ENCODE measurements around the gene PWWP2A.

Gene PWWP2A

GRCh38 chr5:160057256-160057655 is 62.0 kb downstream of the PWWP2A start:
- no peak for TF ChIP-seq CTCF (IDR thresholded peaks at IDR 0.05; ENCODE audit: borderline replicate concordance, extremely low read depth, low read length, poor library complexity, severe bottlenecking)
- no peak for TF ChIP-seq EZH2 (IDR thresholded peaks at IDR 0.05; ENCODE audit: borderline replicate concordance, low read depth, low read length, severe bottlenecking)
- Histone ChIP-seq H3K4me3 (ENCODE audit: low read depth in 1 of 2, low read length in 2 of 2) (no peak overlapping the region), H3K4me2 (ENCODE audit: insufficient read depth, low read length) (no peak overlapping the region), H3K9me3 (ENCODE audit: insufficient read depth, low read length, severe bottlenecking) (no peaks in the 10 kb centered on the region), H3K9ac (ENCODE audit: low read depth, low read length) (no peak overlapping the region), H3K27me3 (ENCODE audit: insufficient read depth, low read length, poor library complexity) (no peaks in the 10 kb centered on the region), H4K20me1 (ENCODE audit: insufficient read depth, low read length) (no peaks in the 10 kb centered on the region), H3K36me3 (ENCODE audit: insufficient read depth, low read length) (peaks cover 89% of the 10 kb centered on the region), H3K4me1 (ENCODE audit: insufficient read depth, low read length) (no peaks in the 10 kb centered on the region), H3K27ac (ENCODE audit: low read length) (no peak overlapping the region), H2AFZ (ENCODE audit: low read depth, low read length) (no peak overlapping the region), H3K79me2 (ENCODE audit: insufficient read depth, low read length) (no peaks in the 10 kb centered on the region)
- ATAC-seq (ENCODE audit: insufficient read depth, low read depth) (no peak), DNase-seq (no peak)

GRCh38 chr5:160054831-160055230 is 64.4 kb downstream of the PWWP2A start:
- H3K27ac ChIP-seq (ENCODE audit: low read length): no peak overlapping the region
- H3K4me3 ChIP-seq (ENCODE audit: low read depth in 1 of 2, low read length in 2 of 2): no peak overlapping the region
- H4K20me1 ChIP-seq (ENCODE audit: insufficient read depth, low read length): no peaks in the 10 kb centered on the region
- no peak overlapping the region for H3K4me2 ChIP-seq (ENCODE audit: insufficient read depth, low read length)
- no peaks in the 10 kb centered on the region for H3K27me3 ChIP-seq (ENCODE audit: insufficient read depth, low read length, poor library complexity)
- no peaks in the 10 kb centered on the region for H3K4me1 ChIP-seq (ENCODE audit: insufficient read depth, low read length)
- TF ChIP-seq CTCF (IDR thresholded peaks at IDR 0.05; ENCODE audit: borderline replicate concordance, extremely low read depth, low read length, poor library complexity, severe bottlenecking) (no peak), EZH2 (IDR thresholded peaks at IDR 0.05; ENCODE audit: borderline replicate concordance, low read depth, low read length, severe bottlenecking) (no peak)
- no peak for DNase-seq
- H2AFZ ChIP-seq (ENCODE audit: low read depth, low read length): no peak overlapping the region
- H3K9ac ChIP-seq (ENCODE audit: low read depth, low read length): no peak overlapping the region
- no peak; the same call in 2 of the 3 replicates for ATAC-seq (ENCODE audit: insufficient read depth, low read depth)
- H3K9me3 ChIP-seq (ENCODE audit: insufficient read depth, low read length, severe bottlenecking): no peaks in the 10 kb centered on the region
- H3K79me2 ChIP-seq (ENCODE audit: insufficient read depth, low read length): no peaks in the 10 kb centered on the region
- H3K36me3 ChIP-seq (ENCODE audit: insufficient read depth, low read length): peaks cover 89% of the 10 kb centered on the region

- Histone ChIP-seq H3K36me3 (ENCODE audit: insufficient read depth, low read length) (peaks cover 88% of the 10 kb centered on the region), H3K4me2 (ENCODE audit: insufficient read depth, low read length) (no peak overlapping the region), H3K9ac (ENCODE audit: low read depth, low read length) (no peak overlapping the region), H2AFZ (ENCODE audit: low read depth, low read length) (no peak overlapping the region), H3K4me1 (ENCODE audit: insufficient read depth, low read length) (no peaks in the 10 kb centered on the region), H3K27me3 (ENCODE audit: insufficient read depth, low read length, poor library complexity) (no peaks in the 10 kb centered on the region), H4K20me1 (ENCODE audit: insufficient read depth, low read length) (no peaks in the 10 kb centered on the region), H3K4me3 (ENCODE audit: low read depth in 1 of 2, low read length in 2 of 2) (no peak overlapping the region), H3K9me3 (ENCODE audit: insufficient read depth, low read length, severe bottlenecking) (no peaks in the 10 kb centered on the region), H3K27ac (ENCODE audit: low read length) (no peak overlapping the region), H3K79me2 (ENCODE audit: insufficient read depth, low read length) (no peaks in the 10 kb centered on the region)
- no peak for DNase-seq
- no peak for ATAC-seq (ENCODE audit: insufficient read depth, low read depth)
- no peak for TF ChIP-seq CTCF (IDR thresholded peaks at IDR 0.05; ENCODE audit: borderline replicate concordance, extremely low read depth, low read length, poor library complexity, severe bottlenecking)
- no peak for TF ChIP-seq EZH2 (IDR thresholded peaks at IDR 0.05; ENCODE audit: borderline replicate concordance, low read depth, low read length, severe bottlenecking)
Observed at GRCh38 chr5:160054047-160054446, 65.2 kb downstream of the PWWP2A start.

GRCh38 chr5:160049099-160049498 is 70.2 kb downstream of the PWWP2A start:
- no peak overlapping the region for H3K4me3 ChIP-seq (ENCODE audit: low read depth in 1 of 2, low read length in 2 of 2)
- H2AFZ ChIP-seq (ENCODE audit: low read depth, low read length): no peak overlapping the region
- H3K9me3 ChIP-seq (ENCODE audit: insufficient read depth, low read length, severe bottlenecking): no peaks in the 10 kb centered on the region
- no peaks in the 10 kb centered on the region for H4K20me1 ChIP-seq (ENCODE audit: insufficient read depth, low read length)
- H3K36me3 ChIP-seq (ENCODE audit: insufficient read depth, low read length): peaks cover 73% of the 10 kb centered on the region
- no peak overlapping the region for H3K27ac ChIP-seq (ENCODE audit: low read length)
- TF ChIP-seq EZH2 (IDR thresholded peaks at IDR 0.05; ENCODE audit: borderline replicate concordance, low read depth, low read length, severe bottlenecking) (no peak), CTCF (IDR thresholded peaks at IDR 0.05; ENCODE audit: borderline replicate concordance, extremely low read depth, low read length, poor library complexity, severe bottlenecking) (no peak)
- H3K79me2 ChIP-seq (ENCODE audit: insufficient read depth, low read length): no peaks in the 10 kb centered on the region
- H3K4me2 ChIP-seq (ENCODE audit: insufficient read depth, low read length): no peak overlapping the region
- H3K4me1 ChIP-seq (ENCODE audit: insufficient read depth, low read length): no peaks in the 10 kb centered on the region
- DNase-seq: no peak
- no peak overlapping the region for H3K9ac ChIP-seq (ENCODE audit: low read depth, low read length)
- ATAC-seq (ENCODE audit: insufficient read depth, low read depth): no peak
- no peaks in the 10 kb centered on the region for H3K27me3 ChIP-seq (ENCODE audit: insufficient read depth, low read length, poor library complexity)
